IMR-90 (cell line): ENCODE results near the gene DYNC2H1. TPM values are rescaled to one million over a fixed set of nuclear protein-coding genes. Genes with fewer than 3 reads are reported as not detected.

Source experiments
- ATAC-seq: fragments of 200-7000 bp; cut with Tn5 transposase; 2 replicates; pipeline ENCODE4 v1.9.1; 2020; ENCODE audit warnings: low read depth, mild to moderate bottlenecking, moderate library complexity
- BruUV-seq: library from RNA; stranded (reverse); fragments of 400-500 nt; replicated peaks from 2 replicates; lab custom pipeline; 2021; lab: Mats Ljungman, UMichigan
- CTCF ChIA-PET: fragments of 300-600 bp; formaldehyde crosslinking; extraction: SDS; loops from one replicate; lab custom pipeline; 2021; ENCODE audit warnings: antibody characterized with exemption; lab: Yijun Ruan, JAX
- POLR2A ChIA-PET: fragments of 300-600 bp; sonication (Branson Sonifier 250); formaldehyde crosslinking; loops from one replicate; lab custom pipeline; 2022; ENCODE audit warnings: antibody characterized with exemption; ENCODE audit not compliant: unreplicated experiment; lab: Charles Lee
- DNase-seq: peaks from one replicate; pipeline ENCODE4 v3.0.0; 2013
- H2AFZ ChIP-seq: replicated peaks from 2 replicates; pipeline ENCODE3; 2013; ENCODE audit warnings: low read length, mild to moderate bottlenecking; ENCODE audit not compliant: poor library complexity
- H2AK5ac ChIP-seq: 2 replicates; pipeline ENCODE4 v1.6.1; 2013; ENCODE audit warnings: low read depth, low read length, inconsistent platforms
- H2AK9ac ChIP-seq: replicated peaks from 2 replicates; pipeline ENCODE3; 2013; ENCODE audit warnings: mild to moderate bottlenecking, low read depth, low read length, moderate library complexity; ENCODE audit not compliant: poor library complexity
- H2BK120ac ChIP-seq: 2 replicates; pipeline ENCODE4 v1.6.1; 2013; ENCODE audit warnings: low read depth, low read length, inconsistent platforms
- H2BK15ac ChIP-seq: 3 replicates; pipeline ENCODE4 v1.6.1; 2013; ENCODE audit warnings: low read depth, low read length, inconsistent platforms
- H2BK20ac ChIP-seq: 2 replicates; pipeline ENCODE4 v1.6.1; 2013; ENCODE audit warnings: low read depth, mild to moderate bottlenecking, inconsistent platforms, low read length, moderate library complexity
- H2BK5ac ChIP-seq: 2 replicates; pipeline ENCODE4 v1.6.1; 2013; ENCODE audit warnings: mild to moderate bottlenecking, low read depth, low read length, inconsistent platforms; ENCODE audit not compliant: poor library complexity, severe bottlenecking
- H3K14ac ChIP-seq: replicated peaks from 2 replicates; pipeline ENCODE4 v1.6.1; 2013; ENCODE audit warnings: low read depth, low read length, inconsistent platforms
- H3K18ac ChIP-seq: 2 replicates; pipeline ENCODE4 v1.6.1; 2013; ENCODE audit warnings: low read depth, low read length, control low read depth
- H3K23ac ChIP-seq: 2 replicates; pipeline ENCODE4 v1.6.1; 2013; ENCODE audit warnings: low read depth, low read length, inconsistent platforms
- H3K27ac ChIP-seq: 2 replicates; pipeline ENCODE4 v1.5.1; 2013; ENCODE audit warnings: mild to moderate bottlenecking, control low read depth, low read length; ENCODE audit not compliant: insufficient read depth
- H3K27me3 ChIP-seq: 2 replicates; pipeline ENCODE4 v1.6.1; 2013; ENCODE audit warnings: low read length; ENCODE audit not compliant: control insufficient read depth, insufficient read depth
- H3K36me3 ChIP-seq: 2 replicates; pipeline ENCODE4 v1.6.1; 2013; ENCODE audit warnings: low read length, mixed read lengths; ENCODE audit not compliant: control insufficient read depth, insufficient read depth
- H3K4ac ChIP-seq: 2 replicates; pipeline ENCODE4 v1.6.1; 2013; ENCODE audit warnings: low read depth, low read length, inconsistent platforms
- H3K4me1 ChIP-seq: 2 replicates; pipeline ENCODE4 v1.6.1; 2013; ENCODE audit warnings: low read length, mixed read lengths; ENCODE audit not compliant: control insufficient read depth, insufficient read depth
- H3K4me2 ChIP-seq: 2 replicates; pipeline ENCODE4 v1.6.1; 2013; ENCODE audit warnings: low read depth, mild to moderate bottlenecking, control low read depth, low read length, moderate library complexity
- H3K4me3 ChIP-seq: 2 replicates; pipeline ENCODE4 v1.5.1; 2013; ENCODE audit warnings: low read depth, mild to moderate bottlenecking, control low read depth, low read length, moderate library complexity; ENCODE audit not compliant: insufficient read depth
- H3K56ac ChIP-seq: 2 replicates; pipeline ENCODE4 v1.6.1; 2013; ENCODE audit warnings: low read length, inconsistent platforms; ENCODE audit not compliant: insufficient read depth; ENCODE audit errors: extremely low read depth
- H3K79me1 ChIP-seq, 2 experiments: 2 replicates each; pipeline ENCODE4 v1.6.1; 2013; ENCODE audit warnings: low read length in 2 of 2, inconsistent platforms in 1 of 2, low read depth in 1 of 2
- H3K9ac ChIP-seq: 2 replicates; pipeline ENCODE4 v1.6.1; 2013; ENCODE audit warnings: low read depth, low read length, control low read depth
- H3K9me1 ChIP-seq: 2 replicates; pipeline ENCODE4 v1.6.1; 2013; ENCODE audit warnings: low read length, inconsistent platforms; ENCODE audit not compliant: insufficient read depth
- H3K9me3 ChIP-seq: 2 replicates; pipeline ENCODE4 v1.6.1; 2013; ENCODE audit warnings: low read length; ENCODE audit not compliant: control insufficient read depth, insufficient read depth
- H4K20me1 ChIP-seq: 2 replicates; pipeline ENCODE4 v1.6.1; 2013; ENCODE audit warnings: low read length, inconsistent platforms; ENCODE audit not compliant: insufficient read depth
- H4K5ac ChIP-seq: 2 replicates; pipeline ENCODE4 v1.6.1; 2013; ENCODE audit warnings: mild to moderate bottlenecking, low read depth, low read length, control low read depth
- H4K8ac ChIP-seq, 2 experiments: 2 replicates each; pipeline ENCODE4 v1.6.1; 2013; ENCODE audit warnings: low read depth in 2 of 2, low read length in 2 of 2, control low read depth in 1 of 2, inconsistent platforms in 1 of 2
- H4K91ac ChIP-seq: 2 replicates; pipeline ENCODE4 v1.6.1; 2013; ENCODE audit warnings: low read depth, low read length, inconsistent platforms; ENCODE audit not compliant: insufficient read depth
- BHLHE40 ChIP-seq: fragments of 150-350 bp; IDR thresholded peaks from 2 replicates; pipeline ENCODE4 v1.6.1; 2016; ENCODE audit warnings: mild to moderate bottlenecking, low read depth, low read length
- FOS ChIP-seq: fragments of 150-350 bp; IDR thresholded peaks from 2 replicates; pipeline ENCODE4 v1.6.1; 2016; ENCODE audit warnings: low read depth, low read length
- MAZ ChIP-seq: IDR thresholded peaks from 2 replicates; pipeline ENCODE4 v1.6.1; 2012; ENCODE audit warnings: low read depth, mild to moderate bottlenecking, low read length, improper control_type of control experiment, moderate library complexity, borderline replicate concordance
- RCOR1 ChIP-seq: IDR thresholded peaks from 2 replicates; pipeline ENCODE4 v1.6.1; 2012; ENCODE audit warnings: mild to moderate bottlenecking, low read length, improper control_type of control experiment; ENCODE audit not compliant: insufficient replicate concordance
- WGBS, 2 experiments: methylation state at CpG; one replicate each; pipeline versions ENCODE4 v1.1.5 to v1.1.7; 2013; ENCODE audit warnings: missing lambda C conversion rate in 2 of 2; ENCODE audit not compliant: insufficient read length in 1 of 2; ENCODE audit errors: extremely low coverage in 2 of 2; 5-methylcytosine and 5-hydroxymethylcytosine counted together
- dilution Hi-C: fragments of 300-500 bp; cut with HindIII; formaldehyde crosslinking; loops from one replicate; pipeline ENCODE4 v1.14.3; 2018; ENCODE audit warnings: low sequenced_read_pairs; ENCODE audit not compliant: unreplicated experiment
- in situ Hi-C: fragments of 300-500 bp; cut with MboI; formaldehyde crosslinking; loops from 3 replicates; pipeline ENCODE4 v1.14.3; 2019; ENCODE audit warnings: low sequenced_read_pairs, inconsistent platforms, mixed read lengths
- intact Hi-C: fragments of 100-400 bp; cut with micrococcal nuclease; formaldehyde crosslinking; loops from 2 replicates; pipeline ENCODE4 v1.10.0; 2022
- polyA plus RNA-seq, 3 experiments: library from polyadenylated mRNA; depleted of rRNA; stranded (reverse); fragments of >200 nt; gene quantifications; 2 replicates each; pipeline ENCODE4 v1.2.3, GENCODE V29; 2012; ENCODE audit warnings: low replicate concordance in 1 of 3
- total RNA-seq: library from RNA; depleted of rRNA; stranded (reverse); fragments of >200 nt; gene quantifications from 2 replicates; pipeline ENCODE4 v1.2.3, GENCODE V29; 2012

Gene DYNC2H1
- total and polyA plus RNA-seq, 2 of the 4 experiments (the other 2 are of a cell fraction) = 5.7 to 21.0 TPM

DNA sequence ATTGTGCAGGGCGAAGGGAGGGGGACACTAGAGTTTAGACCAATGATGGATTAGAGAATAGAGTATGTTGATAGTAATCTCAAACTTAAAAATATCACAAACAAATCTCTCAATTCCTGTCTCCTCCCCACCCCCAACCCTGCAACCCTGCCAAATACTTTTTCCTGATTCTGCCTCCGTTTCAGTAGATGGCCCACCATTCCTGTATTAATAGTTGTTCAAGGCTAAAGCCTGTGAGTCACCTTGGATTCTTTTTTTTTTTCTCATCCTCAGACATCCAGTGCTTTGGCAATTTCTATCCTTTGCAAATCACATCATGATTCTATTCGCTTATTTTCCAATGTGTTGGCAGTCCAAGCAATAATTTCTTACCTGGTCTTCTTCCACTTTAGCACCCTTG is 207.9 kb downstream of the DYNC2H1 start:
- ChIA-PET POLR2A (no interaction called here), CTCF (no interaction called here)
- Histone ChIP-seq H3K36me3 (no peaks in the 10 kb centered on the region), H4K8ac (no peak overlapping the region), H2BK20ac (no peak overlapping the region; the same call in 1 of the 2 replicates), H2AK9ac (no peak overlapping the region), H3K79me1 (no peaks in the 10 kb centered on the region), H3K27ac (no peak overlapping the region), H3K9ac (no peak overlapping the region), H3K4me2 (no peak overlapping the region), H3K14ac (no peak overlapping the region), H3K4me1 (no peaks in the 10 kb centered on the region), H2BK5ac (no peak overlapping the region), H2BK120ac (no peak overlapping the region), H4K5ac (no peak overlapping the region), H2AFZ (no peak overlapping the region), H3K18ac (no peak overlapping the region), H2BK15ac (no peak overlapping the region), H3K4me3 (no peak overlapping the region), H3K9me1 (no peaks in the 10 kb centered on the region), H2AK5ac (no peak overlapping the region), H3K27me3 (no peaks in the 10 kb centered on the region), H3K23ac (no peak overlapping the region), H3K9me3 (no peaks in the 10 kb centered on the region), H3K56ac (no peak overlapping the region), H4K20me1 (no peaks in the 10 kb centered on the region), H3K4ac (no peak overlapping the region), H4K91ac (no peak overlapping the region)
- DNase-seq (peak; percentile 38), ATAC-seq (no peak)
- in situ Hi-C loops (no loop called here), intact Hi-C loops (no loop called here), dilution Hi-C loops (no loop called here)
- TF ChIP-seq RCOR1 (no peak), BHLHE40 (no peak), MAZ (no peak), FOS (no peak)
- BruUV-seq = no TSS peak
- WGBS, 2 experiments = 100% methylated on average over 1 of the region's 3 CpGs; no CpG with 5 or more reads in 1 of the 2 experiments
